GM19328 (cell line): ENCODE data around the gene URAD.
"Not testable (repeated sequence)": the region's sequence is repeated elsewhere in the genome, so short reads cannot be mapped to it uniquely, and the experiment has no call there.

ENCODE experiments used
- ATAC-seq: cut with Tn5 transposase; IDR thresholded peaks from one replicate; pipeline ENCODE4 v1.9.1; 2021; ENCODE audit warnings: mild to moderate bottlenecking, moderate library complexity; ENCODE audit not compliant: unreplicated experiment

URAD gene

DNA sequence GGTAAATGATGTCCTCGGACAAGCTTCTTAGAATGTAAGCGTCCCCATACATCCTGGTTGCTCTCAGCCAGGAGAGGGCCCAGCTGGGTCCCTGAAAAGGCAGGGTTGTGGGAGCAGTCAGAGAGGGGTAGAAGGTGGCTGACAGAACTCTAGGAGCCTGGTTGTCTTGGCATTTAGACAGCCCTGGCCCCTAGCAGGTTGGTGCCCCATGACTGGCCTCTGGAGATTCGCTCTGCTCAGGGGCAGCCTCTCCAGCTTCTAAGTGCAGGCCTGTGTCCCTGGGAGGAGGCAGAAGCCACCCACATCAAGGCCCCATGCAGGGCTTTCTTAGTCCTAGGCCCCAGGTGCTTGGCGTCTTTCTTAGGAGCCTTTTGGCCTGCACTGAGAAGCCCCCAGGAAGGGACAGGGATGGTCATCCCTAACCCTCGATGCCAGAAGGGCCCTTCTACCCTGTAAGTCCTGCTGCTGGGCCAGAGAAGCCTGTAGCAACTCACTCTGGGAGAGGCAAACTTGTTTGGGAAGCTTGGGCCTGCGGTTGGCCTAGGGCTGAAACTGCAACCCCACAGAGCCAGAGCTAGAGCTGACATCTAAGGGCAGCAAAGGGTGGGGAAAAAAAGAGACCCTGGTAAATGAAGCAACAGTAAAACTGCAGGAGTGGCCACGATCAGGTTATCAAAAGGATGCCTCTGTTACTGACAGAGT is 16.6 kb downstream of the URAD start:
- ATAC-seq, result no peak

DNA sequence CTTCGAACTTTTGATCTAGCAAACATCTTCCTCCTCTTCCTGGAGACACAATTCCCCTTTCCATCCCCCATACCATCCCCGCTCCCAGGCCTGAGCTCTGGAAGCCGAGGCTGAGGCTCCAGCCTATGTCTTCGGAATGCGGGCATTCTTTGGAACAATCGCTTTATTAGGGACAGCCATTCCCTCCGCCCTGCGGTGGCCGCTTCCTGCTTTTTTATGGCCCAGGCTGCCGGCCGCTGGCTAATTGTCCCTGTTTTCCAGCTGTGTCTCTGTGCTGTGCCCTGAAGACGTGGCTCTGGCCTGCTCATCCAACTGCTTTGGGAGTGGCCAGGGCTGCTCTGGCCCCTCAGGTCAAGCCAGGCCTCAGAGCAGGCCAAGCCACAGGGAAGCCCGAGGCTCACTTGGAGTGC is 17.3 kb downstream of the URAD start:
- no peak for ATAC-seq

GRCh38 chr13:27970382-27971235 is 17.9 kb downstream of the URAD start:
- no peak for ATAC-seq

DNA sequence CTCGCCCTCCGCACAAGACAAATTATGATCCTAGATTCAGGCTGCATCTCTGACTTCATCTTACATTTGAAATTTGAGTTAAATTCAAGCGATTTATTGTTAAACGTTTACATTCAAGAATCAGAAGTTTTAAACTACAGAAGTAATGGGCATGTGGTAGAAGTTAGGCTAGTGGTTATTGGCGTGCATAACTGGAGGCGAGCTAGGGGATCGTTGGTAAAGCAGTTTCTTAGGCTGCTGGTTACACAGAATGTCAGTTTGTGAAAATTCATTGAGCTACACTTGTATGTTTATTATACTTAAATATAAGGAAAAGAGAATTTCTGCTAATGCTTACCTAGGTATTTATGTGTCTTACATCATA is 18.6 kb downstream of the URAD start:
- ATAC-seq, result no peak

DNA sequence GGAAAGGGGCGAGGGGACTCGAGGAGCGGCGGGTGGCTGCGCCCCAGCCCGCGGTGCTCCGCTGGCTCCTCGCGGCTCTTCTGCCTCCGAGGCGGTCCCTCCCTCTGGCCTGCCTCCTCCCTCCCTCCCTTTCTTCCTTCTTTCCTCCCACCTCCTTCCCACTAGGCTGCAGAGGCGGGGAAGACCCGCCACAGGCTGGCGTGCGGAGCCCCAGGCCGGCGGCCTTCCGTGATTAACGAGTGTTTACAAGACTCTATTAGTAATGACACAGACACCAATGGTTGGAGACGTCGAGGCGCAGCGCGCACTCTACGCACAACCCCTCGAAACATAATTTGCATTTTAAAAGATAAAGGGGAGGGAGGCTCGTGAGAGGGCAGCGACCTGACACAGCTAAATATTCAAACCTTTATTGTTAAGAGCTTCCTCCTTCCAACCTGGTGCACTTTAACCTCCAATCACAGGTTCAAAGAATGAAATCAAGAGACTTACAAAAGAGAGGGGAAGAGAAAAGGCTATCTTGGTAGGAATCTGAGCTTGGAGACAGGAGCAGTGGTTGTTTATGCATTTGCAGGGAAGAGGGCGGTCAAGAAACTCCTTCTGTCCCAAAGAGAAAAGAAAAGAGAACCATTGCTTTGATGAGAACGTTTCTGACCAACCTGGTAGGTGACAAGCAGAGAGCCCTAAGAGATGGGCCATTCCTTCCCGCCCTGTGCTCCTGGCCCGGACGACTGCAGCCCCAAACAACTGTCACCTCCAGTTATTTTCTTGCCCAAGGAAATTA is 19.2 kb downstream of the URAD start, which contains the start of gene CDX2:
CDX2 (minus strand) TSS at position 234 of the 784 bp plus-strand sequence. CDS start 309 bp downstream, outside the sequence.
- ATAC-seq, result no peak

DNA sequence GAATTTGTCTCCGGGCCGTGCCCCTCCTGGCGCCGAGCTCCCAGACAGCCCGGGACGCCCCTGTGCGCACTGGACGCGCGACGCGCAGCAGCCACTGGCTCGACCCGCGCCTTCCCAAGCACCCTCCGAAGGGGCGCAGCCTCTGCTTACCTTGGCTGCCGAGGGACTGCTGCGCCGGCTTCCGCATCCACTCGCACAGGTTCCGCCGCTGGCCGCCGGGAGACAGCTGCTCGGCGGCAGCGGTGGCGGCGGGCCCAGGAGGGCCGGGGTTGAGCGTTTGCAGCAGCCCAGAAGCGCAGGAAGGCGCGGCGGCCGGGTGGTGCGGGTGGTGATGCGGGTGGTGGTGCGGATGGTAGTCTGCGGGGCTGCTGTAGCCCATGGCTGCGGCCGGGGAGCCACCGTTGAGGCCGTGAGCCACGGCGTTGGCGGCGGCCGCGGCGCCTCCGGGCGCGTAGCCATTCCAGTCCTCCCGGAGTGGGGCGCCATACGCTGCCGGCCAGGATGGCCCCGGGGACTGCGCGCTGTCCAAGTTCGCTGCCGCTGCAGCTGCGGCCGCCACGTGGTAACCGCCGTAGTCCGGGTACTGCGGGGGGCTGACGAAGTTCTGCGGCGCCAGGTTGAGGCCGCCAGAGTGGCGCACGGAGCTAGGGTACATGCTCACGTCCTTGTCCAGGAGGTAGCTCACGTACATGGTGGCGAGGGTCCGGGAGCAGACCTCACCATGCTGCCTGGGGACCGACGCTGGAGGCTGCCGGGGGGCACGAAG is 20.0 kb downstream of the URAD start:
- ATAC-seq, result no peak

GRCh38 chr13:27967736-27968315 is 20.7 kb downstream of the URAD start:
- no peak for ATAC-seq

DNA sequence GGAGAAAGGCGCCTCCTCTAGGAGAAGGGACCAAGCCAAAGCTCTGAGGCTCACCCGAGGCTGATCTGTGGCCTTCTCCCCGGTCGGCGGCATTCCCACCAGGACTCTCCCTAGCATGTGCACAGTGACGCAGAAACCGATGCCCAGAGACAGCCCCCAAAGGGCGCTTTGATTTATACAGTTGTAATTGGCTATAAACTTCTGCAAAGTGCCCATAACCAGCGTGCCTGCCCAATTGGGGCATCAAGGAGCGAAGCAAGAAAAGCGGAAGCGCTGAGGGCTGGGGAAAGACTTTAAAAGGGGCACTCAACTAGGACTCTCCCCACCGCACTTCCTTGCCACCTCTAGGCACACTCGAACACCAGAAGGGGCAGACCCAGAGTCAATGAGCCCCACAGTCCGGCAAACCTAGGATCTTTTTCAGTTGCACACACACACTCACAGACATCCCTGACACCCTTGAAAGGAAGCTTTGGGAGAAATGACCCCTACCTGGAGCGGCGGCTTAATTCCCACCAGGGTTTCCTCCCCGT is 21.2 kb downstream of the URAD start:
- no peak for ATAC-seq

DNA sequence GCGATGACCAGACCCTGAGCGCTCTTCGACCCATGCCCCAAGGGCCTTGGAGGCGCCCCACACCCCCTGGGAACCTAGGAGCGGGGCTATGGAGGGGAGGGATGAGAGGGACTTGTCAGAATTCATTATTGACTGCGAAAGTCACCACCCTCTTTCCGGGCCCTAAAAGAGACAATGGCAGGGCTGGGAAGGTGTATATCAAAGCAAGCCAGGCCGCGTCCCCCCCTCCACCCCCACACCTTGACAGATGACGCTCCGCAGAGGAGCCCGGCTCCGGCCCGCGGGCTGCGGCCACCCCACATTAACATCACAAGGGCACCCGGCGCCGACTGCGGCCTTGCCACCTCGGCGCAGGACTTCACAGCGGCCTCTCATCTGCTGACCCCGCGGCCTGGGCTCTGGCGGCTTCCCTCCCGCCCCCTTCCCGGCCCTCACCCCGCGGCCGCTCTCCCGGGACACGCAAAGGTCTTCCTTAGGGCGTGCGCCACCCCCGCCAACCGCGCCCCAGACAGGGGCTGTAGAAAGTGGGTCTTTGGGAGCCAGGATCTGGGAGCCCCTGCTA is 21.8 kb downstream of the URAD start:
- ATAC-seq, result no peak

DNA sequence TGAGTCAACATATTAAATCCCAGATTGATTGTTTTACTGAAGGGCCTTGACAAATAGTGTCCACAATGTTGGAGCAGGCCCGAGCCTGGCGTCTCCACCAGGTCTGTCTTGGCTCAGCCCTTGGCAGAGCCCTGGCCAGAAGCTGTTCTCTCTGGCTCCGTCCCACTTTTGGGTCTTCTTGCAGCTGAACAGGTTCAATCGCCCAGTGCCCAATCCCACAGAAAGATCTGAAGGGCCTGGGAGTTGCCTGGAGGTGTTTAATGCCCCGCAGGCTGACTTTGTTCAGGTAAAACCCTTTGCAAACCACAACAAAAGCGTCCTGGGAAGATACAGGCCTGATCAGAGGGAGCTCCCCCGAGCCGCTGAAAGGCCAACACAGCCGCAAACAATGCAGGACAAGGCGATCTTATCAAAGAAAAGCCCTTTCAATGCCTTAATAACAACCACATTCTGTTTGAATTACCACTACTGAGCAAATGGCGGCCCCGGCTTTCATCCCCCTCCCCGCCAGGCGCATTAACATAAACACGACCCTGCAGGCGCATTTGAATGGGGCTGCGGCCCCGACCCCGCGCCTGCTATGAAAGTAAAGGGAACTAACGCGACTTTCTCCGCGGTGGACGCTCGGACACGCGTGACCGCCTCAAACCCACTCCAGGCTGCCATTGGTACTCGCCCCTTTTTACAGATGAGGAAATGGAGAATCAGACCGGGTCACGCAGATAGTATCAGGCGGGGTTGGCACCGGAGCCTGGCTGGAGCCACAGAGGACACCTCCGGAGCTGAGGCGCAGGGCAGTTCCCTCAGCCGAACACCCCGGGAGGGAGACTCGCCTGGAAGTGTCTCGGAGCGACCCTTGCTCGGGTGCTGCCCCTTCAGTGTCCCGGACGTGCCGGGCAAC is 22.5 kb downstream of the URAD start:
- ATAC-seq, result no peak

- ATAC-seq, result no peak
These were observed 23.2 kb downstream of the URAD start for GRCh38 chr13:27965343-27965739.

DNA sequence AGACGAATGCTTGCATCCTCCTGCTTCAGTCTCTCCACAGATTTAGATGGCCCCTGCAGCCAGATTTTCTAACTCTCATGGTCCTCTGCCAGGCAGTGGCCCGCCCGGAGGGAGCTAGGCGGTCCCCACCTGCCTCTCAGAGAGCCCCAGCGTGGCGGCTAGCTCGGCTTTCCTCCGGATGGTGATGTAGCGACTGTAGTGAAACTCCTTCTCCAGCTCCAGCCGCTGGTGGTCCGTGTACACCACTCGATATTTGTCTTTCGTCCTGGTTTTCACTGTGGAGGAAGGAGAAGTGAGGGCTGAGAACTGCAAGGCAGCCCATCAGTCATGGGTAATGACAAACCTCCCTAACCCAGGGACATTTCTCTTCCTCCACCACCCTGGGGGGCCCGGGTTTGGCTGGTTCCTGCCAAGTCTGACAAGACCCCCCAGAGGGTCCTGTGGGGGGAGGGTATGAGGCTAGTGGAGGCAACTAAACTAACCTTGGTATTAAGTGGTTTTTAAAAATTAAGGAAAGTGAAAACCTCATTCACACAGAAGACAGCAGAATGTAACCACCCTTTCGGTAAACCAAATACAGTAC is 23.7 kb downstream of the URAD start:
- ATAC-seq, result no peak

DNA sequence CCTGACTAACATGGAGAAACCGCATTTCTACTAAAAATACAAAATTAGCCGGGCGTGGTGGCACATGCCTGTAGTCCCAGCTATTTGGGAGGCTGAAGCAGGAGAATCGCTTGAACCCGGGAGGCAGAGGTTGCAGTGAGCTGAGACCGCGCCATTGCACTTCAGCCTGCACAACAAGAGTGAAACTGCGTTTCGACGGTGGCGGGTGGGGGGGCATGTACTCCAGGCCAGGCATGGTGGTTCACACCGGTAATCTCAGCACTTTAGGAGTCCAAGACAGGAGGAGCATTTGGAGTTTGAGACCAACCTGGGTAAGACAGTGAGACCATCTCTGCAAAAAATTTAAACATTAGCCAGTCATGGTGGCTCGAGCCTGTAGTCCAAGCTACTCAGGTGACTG is 24.3 kb downstream of the URAD start:
- not testable (repeated sequence) for ATAC-seq

DNA sequence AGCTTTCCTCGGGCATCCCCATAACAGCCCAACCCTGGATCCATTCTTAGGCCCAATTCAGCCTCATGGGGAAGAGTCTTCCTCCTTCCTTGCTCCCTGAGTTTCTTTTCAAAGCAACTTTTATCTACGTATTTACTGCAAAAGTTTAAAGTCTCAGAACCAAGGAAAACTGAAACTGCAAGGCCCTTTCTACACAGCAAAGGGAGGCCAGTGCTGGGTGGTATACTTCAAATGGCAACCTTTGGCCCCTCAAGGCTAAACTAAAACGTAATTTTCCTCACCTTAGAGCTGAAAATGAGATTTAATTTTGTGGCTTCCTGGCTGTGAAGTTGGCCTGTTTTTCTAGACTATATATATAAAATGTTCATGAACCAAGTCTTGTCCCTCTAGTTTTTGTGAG is 25.0 kb downstream of the URAD start:
- no peak for ATAC-seq

DNA sequence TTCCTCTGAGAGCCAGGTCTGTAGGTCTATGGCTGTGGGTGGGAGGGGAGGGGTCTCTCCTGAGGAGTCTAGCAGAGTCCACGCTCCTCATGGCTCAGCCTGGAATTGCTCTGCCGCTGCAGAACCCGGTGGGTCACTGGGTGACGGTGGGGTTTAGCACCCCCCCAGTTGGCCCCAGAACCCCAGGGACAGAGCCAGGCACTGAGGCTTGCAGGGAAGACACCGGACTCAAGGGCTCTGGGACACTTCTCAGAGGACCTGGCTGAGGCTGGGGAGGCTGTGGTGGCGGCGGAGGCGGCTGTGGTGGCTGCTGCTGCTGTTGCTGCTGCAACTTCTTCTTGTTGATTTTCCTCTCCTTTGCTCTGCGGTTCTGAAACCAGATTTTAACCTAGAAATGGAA is 25.5 kb downstream of the URAD start:
- no peak for ATAC-seq

DNA sequence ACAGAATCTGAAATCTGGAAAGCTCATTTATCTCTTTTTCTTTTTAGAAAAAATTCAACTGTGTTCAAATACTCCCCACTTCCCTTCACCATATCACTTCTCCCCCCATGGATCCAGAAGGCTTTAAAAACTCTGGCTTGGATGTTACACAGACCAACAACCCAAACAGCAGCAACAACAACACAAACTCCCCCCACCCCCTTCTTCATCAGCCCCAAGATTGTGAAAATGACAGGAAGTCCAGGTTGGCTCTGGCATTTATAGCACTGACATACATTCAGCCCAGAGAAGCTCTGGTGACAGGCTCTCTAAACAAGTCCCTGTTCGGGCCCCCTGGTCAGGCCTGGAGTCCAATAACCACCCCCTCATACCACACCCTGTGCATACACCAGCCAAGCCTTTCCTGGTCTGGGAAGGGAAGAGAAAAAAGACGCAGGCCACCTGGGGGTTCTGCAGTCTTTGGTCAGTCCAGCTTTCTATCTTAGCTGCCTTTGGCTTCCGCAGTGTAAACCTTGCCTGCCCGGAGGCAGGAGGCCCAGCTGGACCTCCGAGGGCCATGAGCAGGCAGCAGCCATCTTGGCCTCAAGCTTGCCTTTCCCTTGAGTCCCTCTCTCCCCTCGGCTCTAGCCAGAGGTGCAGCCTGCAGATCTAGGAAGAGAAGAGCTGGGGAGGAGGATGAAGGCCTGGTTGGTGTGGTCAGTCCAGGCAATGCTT is 26.2 kb downstream of the URAD start:
- ATAC-seq, result no peak

DNA sequence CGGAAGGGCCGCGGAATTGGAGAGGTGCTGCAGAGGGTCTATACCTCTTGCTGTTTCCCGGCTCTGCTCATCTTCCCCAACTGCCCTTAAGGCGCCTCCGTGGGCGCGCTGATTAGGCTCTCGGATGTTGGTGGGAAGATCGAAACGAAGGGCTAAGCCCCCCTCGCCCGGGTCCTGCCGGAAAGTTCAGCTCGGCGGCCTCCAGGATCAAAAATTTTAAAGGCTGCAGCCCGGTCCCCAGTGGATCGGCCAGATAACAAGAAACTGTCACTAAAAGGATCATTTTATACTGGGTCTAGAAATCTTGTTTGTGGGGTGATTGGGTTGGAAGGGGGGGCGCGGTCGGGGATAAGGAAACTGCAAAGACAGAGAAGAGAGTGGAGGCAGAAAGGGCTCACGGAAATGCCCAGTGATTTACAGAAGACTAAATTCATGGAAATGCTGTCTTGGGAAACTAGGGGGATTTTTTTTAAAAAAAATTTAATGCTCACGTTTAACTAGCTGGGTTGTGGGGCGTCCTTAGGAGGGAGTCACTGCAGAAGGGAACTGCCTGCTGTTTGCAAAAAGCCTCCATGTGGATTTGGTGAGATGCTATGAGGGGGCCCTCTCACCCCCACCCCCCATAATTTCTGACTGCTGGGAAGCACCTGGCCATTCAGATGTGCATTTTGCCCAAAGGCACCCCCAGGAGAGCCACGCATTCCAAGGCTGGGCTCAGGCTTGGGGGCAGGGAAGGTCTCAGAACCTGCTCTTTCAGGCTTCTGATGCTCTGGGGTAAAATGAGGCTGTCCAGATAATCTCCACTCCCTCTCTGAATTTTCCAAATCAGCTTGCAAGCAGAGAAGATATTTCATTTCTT is 27.0 kb downstream of the URAD start:
- no peak for ATAC-seq
